Activated CD4-positive, CD25-positive, alpha-beta regulatory T cell treated with anti-CD3 and anti-CD28 coated beads, Interleukin-2, amount 50 U/mL, for 24 hours (primary cell): Measurements from ENCODE around the gene KDM4C.

Experiments
- ATAC-seq, 2 donors: fragments of 150-1000 bp; cut with Tn5 transposase; one replicate each; pipeline ENCODE4 v1.10.0; 2021; ENCODE audit warnings: mild to moderate bottlenecking in 1 of 2, moderate library complexity in 1 of 2

The KDM4C gene

DNA sequence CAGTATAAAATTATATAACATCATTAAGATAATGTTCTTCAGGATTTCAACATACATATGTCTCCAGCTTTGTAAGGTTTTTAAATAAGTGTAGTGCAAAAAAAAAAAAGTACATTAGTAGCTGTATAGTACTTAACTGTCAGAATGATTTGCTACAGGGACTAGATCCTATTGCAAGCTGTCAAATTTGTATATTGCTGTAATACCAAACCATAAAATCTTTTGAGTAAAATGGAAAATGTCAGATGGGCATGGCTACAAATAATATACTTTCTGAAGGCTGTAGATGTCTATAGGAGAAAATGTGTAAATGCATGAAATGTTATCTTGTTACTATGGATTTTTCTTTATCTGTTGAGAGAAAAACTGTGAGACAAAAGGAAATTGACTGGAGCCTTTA lies 298.5 kb downstream of the KDM4C start:
- ATAC-seq = no peak

DNA sequence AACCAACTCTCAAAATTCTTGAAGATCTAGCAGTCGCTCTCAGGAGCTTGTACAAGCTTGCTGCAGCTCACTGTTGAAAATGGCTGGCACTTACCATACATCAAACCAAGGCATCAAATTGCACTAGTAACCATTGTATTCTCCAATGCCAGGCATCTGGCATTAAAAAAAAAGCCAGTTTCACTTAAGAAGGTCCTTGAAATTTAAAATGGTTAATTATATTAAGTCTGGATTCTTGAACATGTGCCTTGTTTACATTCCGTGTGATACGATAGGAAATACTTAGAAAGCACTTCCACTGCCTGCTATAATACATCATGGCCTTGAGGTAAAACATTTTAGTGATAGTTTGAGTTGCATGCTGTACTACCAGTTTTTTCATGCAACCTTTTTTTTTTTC lies 300.7 kb downstream of the KDM4C start:
- ATAC-seq = no peak

DNA sequence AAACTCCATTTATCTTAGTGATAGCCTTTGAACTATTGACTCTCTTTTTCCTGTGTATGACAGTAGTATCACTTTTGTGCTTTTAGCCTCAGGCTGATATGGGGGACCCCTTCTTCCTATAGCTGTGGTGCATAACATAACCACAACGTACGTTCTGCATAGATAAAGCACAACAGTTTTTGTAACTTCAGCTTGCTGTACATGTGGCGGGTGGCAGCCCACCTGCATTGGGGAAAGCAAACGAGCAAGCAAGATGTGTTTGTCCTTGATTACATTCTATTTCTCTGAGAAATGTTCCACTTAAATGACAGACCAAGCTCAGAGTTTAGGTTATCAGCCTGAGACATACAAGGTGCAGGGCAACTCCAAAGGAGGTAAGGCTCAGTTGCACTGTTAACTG lies 309.4 kb downstream of the KDM4C start:
- ATAC-seq = no peak

DNA sequence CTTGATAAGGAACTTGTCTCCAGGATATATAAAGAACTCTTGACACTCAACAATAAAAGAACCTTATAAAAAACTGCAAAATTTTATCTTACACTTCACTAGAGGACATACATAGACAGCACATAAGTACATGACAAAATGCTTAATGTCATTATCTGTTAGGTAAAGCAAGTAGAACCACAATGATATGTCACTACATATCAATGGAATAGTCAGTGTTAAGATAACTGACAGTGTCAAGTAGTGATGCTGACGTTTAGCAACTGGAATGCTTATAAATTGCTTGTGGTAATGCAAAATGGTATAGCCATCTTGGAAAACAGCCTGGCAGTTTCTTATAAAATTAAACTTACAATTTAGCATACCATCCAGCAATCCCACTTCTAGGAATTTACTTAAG lies 314.1 kb downstream of the KDM4C start:
- ATAC-seq = no peak

DNA sequence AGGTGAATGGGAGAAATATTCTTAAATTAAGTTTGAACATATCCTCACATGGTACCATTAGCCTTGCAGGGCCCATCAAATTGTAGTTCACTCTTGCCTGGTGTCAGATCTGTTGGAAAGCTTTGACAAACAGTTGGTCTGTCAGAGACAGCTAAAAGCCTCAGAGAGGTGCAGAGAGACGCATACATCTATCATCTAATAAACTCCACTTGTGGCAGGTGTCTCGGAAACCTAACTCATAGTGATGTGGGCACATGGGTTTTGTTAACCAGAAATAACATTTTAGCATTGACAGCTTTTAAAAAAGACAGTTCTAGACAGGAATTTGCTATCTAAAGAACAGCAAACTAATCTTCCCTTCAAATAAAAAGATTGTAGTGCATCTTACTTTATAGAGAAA lies 315.9 kb downstream of the KDM4C start:
- ATAC-seq = no peak

DNA sequence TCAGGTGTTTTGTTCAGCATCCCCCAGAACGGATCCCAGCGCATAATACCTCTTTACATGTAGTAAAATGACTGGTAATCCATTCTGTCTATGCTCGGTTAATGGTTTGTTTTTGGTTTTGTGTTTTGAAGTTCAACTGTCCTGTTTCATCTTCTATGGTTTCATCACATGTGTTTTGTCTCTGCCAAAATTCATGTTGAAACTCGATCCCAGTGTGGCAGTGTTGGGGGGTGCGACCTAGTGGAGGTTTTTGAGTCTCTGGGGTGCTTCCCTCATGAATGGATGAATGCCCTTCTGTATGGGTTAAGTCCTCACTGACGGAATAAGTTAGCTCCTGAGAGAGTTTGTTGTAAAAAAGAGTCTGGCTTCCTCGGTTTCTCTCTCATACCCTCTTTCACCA lies 317.4 kb downstream of the KDM4C start:
- no peak for ATAC-seq

DNA sequence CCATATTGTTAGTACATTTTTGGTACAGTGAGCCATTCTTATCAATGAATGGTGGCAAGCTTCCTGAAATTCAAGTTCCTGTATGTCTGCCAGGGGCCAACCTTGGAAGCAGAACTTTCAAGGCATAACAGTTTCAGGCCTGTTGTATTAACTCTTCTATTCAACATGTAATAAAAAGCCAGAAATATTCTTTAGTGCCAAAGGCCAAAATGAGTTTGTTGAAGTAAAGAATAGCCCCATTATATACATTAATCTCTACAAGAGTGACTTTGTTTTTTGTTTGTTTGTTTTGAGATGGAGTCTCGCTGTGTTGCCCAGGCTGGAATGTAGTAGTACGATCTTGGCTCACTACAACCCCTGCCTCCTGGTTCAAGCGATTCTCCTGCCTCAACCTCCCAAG lies 321.3 kb downstream of the KDM4C start:
- no peak for ATAC-seq

DNA sequence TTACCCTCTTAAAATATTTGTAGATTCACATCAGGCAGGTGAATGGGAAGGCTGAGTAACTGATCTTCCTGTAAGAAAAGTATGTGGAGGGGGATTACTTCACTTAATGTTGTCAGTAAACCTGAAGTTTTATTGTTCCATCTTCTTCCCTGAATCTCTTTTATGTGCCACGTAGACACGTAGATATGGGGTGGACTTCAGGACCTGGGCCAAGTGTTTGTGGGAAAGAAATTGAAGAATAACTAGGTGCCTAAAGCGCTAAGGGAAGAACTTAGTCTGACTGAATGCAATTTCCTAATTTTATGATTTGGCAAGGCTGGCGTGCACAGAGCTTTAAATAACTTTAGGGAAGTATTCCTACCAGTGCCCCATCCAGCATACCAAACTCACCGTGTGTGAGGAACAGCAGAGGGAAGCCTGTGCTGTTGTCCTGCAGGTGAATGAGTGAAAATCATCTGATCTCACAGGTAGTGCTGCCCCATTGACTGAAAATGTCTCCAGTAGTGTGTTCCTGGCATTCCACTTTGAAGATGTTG lies 323.4 kb downstream of the KDM4C start:
- ATAC-seq = no peak

DNA sequence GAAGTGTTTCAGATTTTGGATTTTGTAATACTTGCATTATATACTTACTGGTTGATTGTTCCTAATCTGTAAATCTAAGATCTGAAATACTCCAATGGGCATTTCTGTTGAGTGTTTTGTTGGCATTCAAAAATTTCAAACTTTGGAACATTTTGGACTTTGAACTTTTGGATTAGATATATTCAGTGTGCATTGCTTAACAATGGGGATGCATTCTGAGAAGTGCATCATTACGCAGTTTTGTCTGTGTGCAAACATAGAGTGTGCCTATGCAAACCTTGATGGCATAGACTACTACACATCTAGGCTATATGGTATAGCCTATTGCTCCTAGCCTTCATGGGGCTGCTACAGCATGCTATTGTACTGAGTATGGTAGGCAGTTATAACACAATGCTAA lies 325.4 kb downstream of the KDM4C start:
- ATAC-seq = no peak

DNA sequence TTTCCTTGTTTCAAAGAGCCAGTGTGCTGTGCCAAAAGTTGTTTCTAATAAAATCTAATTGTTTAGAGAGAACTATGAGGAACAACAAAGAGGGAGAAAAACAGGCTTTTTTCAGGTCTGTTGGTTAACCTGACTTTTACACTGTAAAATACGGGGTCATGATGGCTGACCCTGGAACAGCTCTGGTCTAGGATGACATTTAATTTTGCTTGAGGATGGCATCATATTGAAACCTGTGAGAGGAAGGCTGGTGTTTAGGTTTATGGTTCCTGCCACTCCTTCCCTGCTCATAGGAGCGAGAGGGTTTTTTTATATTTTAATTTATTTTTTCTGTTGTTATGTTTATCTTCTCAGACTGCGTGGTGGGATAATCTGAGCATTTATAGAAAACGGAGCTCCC lies 327.6 kb downstream of the KDM4C start:
- ATAC-seq = no peak

DNA sequence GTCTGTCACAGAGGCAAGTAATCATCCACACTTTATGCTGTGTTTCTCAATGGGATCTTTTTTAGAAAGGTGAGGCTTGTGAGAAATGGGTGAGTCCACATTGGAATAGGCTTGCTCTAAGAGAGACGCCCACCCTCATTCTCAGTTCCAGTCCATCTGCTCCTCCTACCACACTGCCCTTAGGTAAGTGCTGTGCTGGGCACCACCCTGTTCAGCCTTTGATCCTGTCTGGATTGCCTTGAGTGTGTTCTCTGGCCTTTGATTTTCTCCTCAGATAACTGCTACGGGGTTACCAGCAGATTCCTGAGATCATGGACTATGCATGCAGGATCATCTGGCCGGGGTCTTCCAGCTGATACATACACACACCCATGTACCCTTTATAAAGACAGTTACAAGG lies 328.6 kb downstream of the KDM4C start:
- ATAC-seq = no peak

DNA sequence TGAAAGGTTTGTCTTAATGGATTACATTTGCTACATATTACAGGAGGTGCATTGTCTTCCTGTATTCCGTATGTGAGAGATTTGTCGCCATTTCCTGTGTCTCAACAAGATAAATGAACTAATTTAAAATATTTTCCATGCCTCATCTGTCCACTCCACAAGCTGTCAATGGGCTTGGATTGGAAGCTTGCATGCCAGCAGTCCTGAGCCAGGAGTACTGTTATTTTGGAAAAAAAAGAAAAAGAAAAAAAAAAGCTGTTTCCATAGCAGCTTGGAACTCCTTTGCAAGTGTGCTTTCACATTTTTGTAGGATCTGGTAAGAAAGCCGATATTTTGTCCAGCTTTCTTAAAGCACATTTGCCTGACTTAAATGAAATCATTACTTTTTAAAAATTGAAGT lies 330.8 kb downstream of the KDM4C start:
- ATAC-seq = no peak

DNA sequence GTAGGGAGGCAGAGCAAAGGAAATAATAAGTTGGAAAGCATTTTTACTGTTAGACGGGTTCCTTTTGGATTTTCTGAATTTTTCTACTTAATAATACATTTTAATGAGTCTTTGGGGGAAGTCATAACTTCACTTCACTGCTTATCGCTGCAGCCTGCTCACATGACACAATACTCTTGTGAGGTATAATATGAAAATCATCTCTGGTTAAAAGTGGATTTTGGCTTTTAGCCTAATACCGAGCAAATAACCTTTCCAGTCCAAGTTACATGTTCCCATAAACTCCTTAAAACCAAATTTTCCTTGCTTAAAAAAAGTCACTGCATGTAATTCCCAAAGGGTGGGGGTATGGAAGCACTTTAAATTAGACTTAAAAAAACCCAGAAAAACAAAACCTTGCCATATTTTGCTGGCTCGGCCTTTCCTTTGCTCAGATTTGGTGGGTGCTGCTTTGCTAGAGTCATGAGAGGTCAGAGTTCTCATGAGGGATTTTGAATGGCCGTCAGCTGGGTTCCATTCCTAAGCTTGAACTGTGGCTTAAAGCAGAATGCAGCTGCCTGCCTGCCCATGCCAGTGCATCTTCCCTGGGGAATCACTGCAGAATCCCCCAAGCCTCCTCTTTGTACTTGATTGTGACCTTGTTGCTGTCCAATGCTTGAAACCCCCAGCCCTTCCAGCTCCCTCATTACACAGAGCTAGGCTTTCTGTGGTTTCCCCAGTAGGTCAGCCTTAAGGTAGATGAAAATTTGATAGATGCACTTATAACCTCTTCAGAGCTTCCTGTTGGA lies 331.8 kb downstream of the KDM4C start:
- no peak for ATAC-seq

DNA sequence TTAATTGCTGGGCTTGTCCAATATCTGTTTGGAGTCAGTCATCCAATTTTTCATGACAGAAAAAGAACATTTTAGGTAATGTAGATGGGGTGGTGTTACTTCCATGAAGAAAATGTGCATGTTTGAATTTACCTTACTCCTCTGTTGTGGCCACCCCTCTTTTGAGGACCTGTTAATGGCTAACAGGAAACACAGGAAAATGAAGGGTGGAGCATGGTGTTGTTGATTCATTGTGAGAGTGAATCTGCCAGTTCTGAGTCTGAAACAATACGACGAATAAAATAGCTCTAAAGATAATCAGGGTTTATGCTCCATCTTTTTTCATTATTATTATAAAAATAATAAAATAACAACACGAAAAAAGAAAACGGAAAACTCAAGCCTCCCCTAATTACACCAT lies 335.3 kb downstream of the KDM4C start:
- no peak for ATAC-seq

DNA sequence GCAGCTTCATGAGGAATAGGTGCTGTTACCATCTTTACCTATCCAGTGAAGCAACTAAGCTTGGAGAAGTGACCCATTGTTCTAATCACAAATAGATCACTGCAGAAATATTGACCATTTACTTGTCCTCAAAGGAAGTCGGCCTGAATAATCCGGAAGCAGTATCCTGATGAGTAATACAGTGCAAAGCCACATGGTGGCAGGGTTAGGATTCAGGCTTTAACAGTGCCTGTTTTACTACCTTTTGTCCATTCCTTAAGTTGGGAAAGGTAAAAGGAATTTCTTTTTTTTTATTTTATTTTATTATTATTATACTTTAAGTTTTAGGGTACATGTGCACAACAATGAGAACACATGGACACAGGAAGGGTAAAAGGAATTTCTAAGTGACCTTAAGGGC lies 336.3 kb downstream of the KDM4C start:
- ATAC-seq = no peak

DNA sequence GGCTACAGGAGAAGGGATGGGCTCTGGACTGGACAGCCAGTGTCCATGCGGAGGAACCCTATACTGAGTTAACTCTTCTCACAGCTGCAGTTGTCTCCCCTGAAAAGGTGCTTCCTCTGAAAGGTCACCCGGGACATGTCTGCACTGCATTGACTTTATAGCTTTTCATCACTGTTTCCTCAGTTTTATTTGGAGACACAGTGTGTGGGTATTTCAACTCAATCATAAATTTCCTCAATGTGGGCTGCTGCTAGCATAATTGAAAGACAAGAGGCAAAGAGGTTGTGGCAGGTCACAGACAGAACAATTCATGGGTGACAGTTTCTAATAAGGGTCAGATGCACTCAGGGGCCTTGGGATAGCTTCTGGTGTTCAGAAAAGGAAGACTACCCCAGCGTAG lies 336.8 kb downstream of the KDM4C start:
- no peak for ATAC-seq

DNA sequence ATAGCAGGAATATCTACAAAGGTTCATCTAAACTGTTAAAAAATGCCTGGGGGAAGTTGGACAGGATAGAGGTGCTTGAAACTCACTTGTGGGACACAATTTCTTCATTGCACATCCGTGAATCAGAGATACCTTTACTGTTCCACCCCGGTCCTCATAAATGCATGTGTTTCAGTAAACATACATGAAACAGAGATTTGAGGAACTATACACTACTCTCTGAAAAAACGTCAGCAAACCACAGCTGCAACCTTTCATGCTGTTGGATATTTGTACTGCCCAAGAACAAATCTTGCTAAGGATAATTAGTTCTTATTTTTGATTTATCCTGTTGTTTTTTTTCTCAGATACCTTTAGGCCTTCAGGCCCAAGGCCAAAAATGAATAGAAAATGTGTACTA lies 337.3 kb downstream of the KDM4C start:
- no peak for ATAC-seq

DNA sequence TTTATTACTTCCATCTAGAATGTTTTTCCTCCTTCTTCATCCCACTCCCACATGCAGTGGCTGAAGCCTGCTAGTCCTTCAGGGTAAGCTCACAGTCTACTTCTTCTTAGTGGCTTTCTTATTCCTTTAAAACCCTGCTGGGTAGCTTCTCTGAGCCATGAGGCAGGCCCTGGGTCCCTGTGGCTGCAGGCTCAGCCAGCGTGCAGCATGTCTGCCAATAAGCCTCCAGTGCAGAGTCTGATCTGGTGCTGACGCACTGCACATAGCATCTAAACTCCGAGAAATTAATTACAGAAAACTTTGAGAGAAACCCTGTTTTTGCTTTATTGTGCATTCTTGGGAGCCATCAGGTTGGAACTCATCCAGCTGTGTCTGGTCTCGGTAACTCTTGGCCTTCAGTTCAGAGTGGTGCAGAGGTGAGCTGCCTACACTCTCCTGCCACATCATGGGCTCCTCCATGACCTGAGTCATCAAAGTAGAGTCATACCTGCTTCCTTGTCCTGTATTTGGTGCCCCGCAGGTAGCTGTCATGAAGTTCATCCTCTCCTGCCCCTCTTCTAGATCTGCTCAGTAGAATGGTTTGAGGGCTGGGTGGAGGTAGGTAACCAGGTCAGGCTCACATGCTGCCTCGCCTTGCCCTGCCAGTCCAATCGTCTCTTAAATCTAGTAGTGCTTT lies 339.4 kb downstream of the KDM4C start:
- ATAC-seq = no peak

DNA sequence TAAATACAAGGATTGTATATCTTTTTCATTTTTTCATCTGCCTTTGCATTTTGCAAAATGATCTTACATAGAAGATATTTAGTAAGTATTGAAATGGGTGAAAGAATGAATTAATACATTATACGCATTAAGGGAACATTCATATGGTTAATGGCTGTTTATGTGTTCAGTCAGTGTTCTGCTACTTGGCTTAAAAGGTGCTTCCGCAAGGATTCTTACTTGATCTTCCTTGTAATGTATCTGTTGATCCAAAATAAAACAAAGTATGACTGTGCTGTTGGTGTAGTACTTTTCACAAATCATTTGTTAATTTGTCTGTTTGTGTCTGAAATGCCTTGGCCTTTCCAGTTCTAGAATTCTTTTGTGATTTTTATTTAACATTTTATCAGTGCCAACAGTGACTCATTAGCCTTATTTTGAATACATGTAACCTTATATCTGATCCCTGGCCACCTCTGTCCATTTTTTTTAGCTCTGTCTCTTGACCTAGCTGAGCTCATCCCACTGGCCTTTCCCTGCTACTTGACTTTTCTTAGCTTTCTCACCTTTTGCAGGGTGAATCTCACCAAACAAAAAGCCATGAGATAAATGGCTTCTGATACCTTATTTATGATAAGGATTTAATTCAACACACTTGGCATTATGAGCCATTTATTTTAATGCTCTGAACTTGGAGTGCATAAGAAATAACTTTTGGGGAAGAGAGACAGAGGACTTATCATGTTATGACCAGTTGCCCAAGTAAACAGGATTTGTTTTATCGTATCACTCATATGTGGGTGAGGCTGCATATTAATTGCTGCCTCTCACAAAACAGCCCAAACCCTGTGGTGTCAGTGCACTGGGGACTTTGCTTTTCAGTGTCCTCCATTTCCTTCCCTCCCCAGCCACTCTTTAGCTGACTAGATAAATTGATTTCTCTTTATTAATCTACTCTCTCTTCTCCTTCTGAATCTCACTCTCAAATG lies 340.3 kb downstream of the KDM4C start:
- no peak for ATAC-seq

DNA sequence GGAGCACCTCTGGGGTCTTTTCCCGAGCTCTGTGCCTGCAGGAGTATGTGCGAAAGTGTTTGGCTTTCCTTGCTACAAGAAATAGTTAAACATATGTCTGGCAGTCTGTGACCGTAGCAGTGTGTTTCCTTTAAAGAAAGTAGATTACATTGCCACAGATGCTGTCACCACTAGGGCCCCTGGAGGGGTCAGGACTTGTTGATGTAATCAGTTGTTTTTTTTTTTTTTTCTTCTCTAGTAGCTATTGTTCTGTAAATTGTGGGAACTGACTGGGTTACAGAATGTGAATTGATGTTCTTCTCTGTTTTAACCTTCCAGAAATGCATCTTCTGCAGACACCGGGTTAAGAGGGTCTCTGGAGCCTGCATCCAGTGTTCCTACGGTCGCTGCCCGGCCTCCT lies 345.6 kb downstream of the KDM4C start:
- no peak for ATAC-seq

DNA sequence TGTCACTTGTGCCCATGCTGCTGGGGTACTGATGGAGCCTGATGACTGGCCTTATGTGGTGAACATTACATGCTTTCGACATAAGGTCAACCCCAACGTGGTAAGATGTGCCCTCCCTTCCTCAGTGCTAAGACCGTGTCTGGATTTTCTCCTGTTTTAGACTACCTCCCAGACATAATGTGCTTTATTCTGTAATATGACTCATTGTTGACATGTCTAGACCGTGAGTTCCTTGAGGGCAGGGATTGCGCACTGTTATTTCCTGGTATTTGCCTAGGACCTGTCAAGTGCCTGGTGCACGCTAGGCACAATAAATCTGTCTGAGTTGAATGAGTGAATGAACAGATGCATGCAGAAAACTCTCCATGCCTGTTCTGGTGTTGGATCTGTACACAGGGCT lies 346.0 kb downstream of the KDM4C start:
- ATAC-seq = no peak

DNA sequence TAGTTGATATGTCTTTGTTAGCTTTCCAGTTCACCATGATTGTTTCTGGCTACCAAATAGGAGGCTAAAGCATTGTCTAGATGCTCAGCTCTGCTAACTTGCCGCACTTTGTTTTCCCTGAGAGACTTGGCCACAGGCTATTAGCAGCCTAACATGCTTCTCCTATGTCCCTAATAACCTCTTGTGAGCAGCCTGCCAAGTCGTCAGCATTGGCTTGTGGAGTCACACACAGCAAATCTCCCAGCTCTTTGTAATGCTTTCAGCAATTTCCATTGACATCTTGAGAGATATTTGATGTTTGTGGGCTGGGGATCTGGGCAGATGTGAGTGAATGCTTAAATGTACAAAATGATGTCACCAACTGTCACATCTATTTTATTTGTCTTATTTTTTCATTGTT lies 346.9 kb downstream of the KDM4C start:
- no peak for ATAC-seq

DNA sequence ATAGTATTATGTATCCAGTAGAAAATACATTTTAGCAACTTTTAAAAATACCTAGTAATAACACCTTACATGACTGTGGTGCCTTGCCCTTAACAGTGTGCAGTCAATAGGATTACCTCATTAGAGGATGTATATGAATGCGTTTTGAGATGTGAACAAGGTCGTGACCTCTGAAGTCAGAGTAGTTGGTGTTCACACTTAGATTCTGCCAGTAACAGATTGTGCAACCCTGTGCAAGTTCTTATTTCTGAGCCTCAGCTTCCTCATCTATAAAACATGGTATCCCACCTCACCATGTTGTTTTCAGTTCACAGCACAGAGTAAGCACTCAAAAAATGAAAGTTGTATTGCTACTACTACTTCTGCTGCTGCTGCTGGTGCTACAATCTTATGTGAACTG lies 347.3 kb downstream of the KDM4C start:
- no peak for ATAC-seq
